Skeletal muscle tissue (tissue), 4 donors: Measurements from ENCODE around the gene UBA1. TPM values are rescaled to one million over a fixed set of nuclear protein-coding genes. Genes with fewer than 3 reads are reported as not detected.
"Not testable (repeated sequence)": the region's sequence is repeated elsewhere in the genome, so short reads cannot be mapped to it uniquely, and the experiment has no call there.

Source experiments
- H3K27ac ChIP-seq: one replicate; pipeline ENCODE4 v1.7.0; 2013; ENCODE audit warnings: mild to moderate bottlenecking, low read depth, low read length, inconsistent platforms
- H3K27me3 ChIP-seq, 3 donors: one replicate each; pipeline ENCODE4 v1.7.0; 2013; ENCODE audit warnings: low read length in 3 of 3; ENCODE audit not compliant: control insufficient read depth in 3 of 3, insufficient read depth in 3 of 3
- H3K36me3 ChIP-seq, 3 donors: one replicate each; pipeline ENCODE4 v1.7.0; 2013; ENCODE audit warnings: low read length in 3 of 3; ENCODE audit not compliant: control insufficient read depth in 3 of 3, insufficient read depth in 3 of 3
- H3K4me1 ChIP-seq, 3 donors: one replicate each; pipeline ENCODE4 v1.7.0; 2013; ENCODE audit warnings: low read length in 3 of 3, mild to moderate bottlenecking in 3 of 3; ENCODE audit not compliant: control insufficient read depth in 3 of 3, insufficient read depth in 3 of 3
- H3K4me3 ChIP-seq, 3 donors: one replicate each; pipeline ENCODE4 v1.7.0; 2013; ENCODE audit warnings: low read length in 3 of 3
- H3K9ac ChIP-seq, 3 donors: one replicate each; pipeline ENCODE4 v1.7.0; 2013; ENCODE audit warnings: low read length in 3 of 3, mild to moderate bottlenecking in 3 of 3, moderate library complexity in 2 of 3, low read depth in 1 of 3
- H3K9me3 ChIP-seq, 3 donors: one replicate each; pipeline ENCODE4 v1.7.0; 2013; ENCODE audit warnings: low read length in 3 of 3; ENCODE audit not compliant: control insufficient read depth in 3 of 3
- total RNA-seq: library from RNA; depleted of rRNA; stranded (reverse); fragments of >200 nt; gene quantifications from one replicate; pipeline ENCODE4 v1.2.3, GENCODE V29; 2014
- donor health status: Osteomylitis.

The UBA1 gene
- total RNA-seq, 1 donor from 2014 or later = 57.4 TPM

DNA sequence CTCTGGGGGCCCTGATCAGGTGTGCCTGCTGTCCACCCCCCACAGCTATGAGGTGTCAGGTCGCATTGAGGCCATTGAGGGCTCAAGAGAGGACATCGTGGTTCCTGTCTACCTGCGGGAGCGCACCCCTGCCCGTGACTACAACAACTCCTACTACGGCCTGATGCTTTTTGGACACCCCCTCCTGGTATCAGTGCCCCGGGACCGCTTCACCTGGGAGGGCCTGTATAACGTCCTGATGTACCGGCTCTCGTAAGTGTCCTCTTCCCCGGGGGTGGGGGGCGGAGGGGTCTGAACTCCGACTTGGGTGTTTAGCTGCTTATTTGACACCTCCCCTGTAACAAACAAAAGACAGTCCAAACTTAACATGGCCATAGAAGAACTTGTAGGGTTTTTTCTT lies 49.7 kb downstream of the UBA1 start:
- Histone ChIP-seq H3K4me1 (no peaks in the 10 kb centered on the region), H3K27me3 (peaks cover 0 to 7% (median 0%) of the 10 kb centered on the region in 3 donors), H3K27ac (no peak overlapping the region), H3K9ac (no peak overlapping the region), H3K36me3 (peaks cover 42 to 53% (median 43%) of the 10 kb centered on the region in 3 donors), H3K4me3 (no peak overlapping the region), H3K9me3 (no peaks in the 10 kb centered on the region)

DNA sequence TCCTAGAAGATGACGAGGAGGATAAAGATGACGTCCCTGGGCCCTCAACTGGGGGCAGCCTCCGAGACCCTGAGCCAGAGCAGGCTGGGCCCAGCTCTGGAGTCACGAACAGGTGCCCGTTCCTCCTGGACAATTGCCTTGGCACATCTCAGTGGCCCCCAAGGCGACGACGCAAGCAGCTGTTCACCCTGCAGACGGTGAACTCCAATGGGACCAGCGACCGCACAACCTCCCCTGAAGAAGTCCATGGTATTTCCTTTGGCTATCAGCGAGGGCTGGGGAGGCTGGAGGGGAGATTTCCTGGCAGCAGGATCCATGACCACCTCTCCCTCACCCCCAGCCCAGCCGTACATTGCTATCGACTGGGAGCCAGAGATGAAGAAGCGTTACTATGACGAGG lies 51.0 kb downstream of the UBA1 start:
- Histone ChIP-seq H3K36me3 (peaks cover 40 to 52% (median 43%) of the 10 kb centered on the region in 3 donors), H3K9me3 (no peaks in the 10 kb centered on the region), H3K27me3 (peaks cover 0 to 7% (median 0%) of the 10 kb centered on the region in 3 donors), H3K9ac (no peak overlapping the region), H3K27ac (no peak overlapping the region), H3K4me3 (no peak overlapping the region), H3K4me1 (no peaks in the 10 kb centered on the region)

DNA sequence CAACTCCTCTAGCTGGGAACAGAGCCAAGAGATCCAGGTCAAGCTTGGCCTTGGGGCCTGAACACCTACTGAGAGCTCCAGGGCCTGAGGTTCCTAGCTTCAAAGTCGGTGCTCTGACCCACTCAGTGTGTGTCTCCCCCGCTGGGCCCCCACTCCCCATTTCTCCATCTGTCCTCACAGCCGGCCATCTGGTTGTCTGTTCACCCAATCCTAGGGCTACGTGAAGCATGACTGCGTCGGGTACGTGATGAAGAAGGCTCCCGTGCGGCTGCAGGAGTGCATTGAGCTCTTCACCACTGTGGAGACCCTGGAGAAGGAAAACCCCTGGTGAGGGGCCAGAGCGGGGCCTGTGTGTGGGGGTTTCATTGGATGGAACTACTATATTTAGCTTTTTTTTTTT lies 51.5 kb downstream of the UBA1 start:
- Histone ChIP-seq H3K27me3 (peaks cover 0 to 7% (median 0%) of the 10 kb centered on the region in 3 donors), H3K9me3 (no peaks in the 10 kb centered on the region), H3K9ac (no peak overlapping the region)

DNA sequence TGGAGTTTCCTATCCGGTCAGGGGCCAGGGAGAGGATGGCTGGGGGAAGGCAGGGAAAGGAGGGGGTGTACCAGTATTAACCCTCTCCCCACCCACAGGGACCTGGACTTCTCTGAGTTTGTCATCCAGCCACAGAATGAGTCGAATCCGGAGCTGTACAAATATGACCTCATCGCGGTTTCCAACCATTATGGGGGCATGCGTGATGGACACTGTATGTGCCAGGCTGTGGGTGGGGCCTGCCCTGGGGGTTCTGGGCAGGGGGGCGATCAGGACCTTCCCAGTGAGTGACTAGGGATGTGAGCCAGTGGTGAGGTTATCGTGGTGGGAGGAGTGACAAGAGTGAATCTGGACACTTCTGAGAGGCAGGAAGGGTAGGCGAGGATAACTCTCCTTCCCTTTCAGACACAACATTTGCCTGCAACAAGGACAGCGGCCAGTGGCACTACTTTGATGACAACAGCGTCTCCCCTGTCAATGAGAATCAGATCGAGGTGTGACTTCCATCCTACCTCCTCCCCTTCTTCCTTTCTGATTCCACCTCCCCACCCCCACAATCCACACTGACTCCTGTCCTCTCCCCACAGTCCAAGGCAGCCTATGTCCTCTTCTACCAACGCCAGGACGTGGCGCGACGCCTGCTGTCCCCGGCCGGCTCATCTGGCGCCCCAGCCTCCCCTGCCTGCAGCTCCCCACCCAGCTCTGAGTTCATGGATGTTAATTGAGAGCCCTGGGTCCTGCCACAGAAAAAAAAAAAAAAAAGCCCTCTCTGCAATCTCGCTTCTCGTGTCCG lies 53.8 kb downstream of the UBA1 start:
- H3K36me3 ChIP-seq = peaks cover 22 to 26% (median 22%) of the 10 kb centered on the region in 3 donors
- no peak overlapping the region for H3K9ac ChIP-seq
- no peaks in the 10 kb centered on the region for H3K9me3 ChIP-seq
- no peaks in the 10 kb centered on the region for H3K4me1 ChIP-seq
- peaks cover 0 to 7% (median 0%) of the 10 kb centered on the region in 3 donors for H3K27me3 ChIP-seq
- H3K4me3 ChIP-seq = no peak overlapping the region
- H3K27ac ChIP-seq = no peak overlapping the region

More for the DNA sequence above, 51.5 kb downstream of the UBA1 start:
- Histone ChIP-seq H3K36me3 (peaks cover 39 to 48% (median 43%) of the 10 kb centered on the region in 3 donors), H3K4me3 (no peak overlapping the region), H3K4me1 (no peaks in the 10 kb centered on the region), H3K27ac (no peak overlapping the region)

DNA sequence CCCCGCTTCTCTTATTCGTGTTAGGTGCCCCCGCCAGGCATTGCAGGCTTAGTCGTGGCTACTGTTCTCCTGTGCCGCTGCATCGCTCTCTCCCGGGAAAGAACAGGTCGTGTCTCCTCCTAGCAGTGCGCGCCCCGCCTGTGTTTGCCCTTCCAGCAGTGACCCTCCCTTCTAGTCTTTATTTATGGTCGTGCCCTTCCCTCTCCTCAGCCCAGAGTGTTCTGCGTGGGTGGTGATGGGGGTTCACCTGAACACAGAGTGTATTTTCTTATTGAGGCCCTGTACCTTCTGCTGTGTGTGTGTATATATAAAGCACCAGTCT lies 54.3 kb downstream of the UBA1 start:
- Histone ChIP-seq H3K36me3 (peaks cover 18 to 22% (median 20%) of the 10 kb centered on the region in 3 donors), H3K27ac (no peak overlapping the region), H3K27me3 (peaks cover 0 to 7% (median 0%) of the 10 kb centered on the region in 3 donors)

DNA sequence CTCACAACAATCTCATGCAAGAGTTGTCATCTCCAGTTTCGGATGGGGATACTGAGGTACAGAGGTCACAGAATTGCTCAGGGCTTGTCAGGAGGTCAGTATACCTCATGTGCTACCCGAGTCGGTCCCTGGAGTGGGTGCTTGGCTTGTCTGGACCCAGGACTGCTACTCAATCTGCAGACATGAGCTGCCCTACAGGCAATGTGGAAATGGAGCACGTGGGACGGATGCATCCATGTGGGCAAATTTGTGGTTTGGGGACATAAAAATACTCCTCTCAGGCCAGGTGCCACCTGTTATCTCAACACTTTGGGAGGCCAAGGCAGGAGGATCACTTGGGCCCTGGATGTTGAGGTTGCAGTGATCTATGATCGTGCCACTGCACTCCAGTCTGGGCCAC lies 54.9 kb downstream of the UBA1 start:
- Histone ChIP-seq H3K4me3 (no peak overlapping the region), H3K9me3 (no peaks in the 10 kb centered on the region), H3K27ac (no peak overlapping the region), H3K4me1 (no peaks in the 10 kb centered on the region), H3K36me3 (peaks cover 15 to 22% (median 17%) of the 10 kb centered on the region in 3 donors), H3K27me3 (peaks cover 0 to 7% (median 0%) of the 10 kb centered on the region in 3 donors), H3K9ac (no peak overlapping the region)

More for the DNA sequence above, 54.3 kb downstream of the UBA1 start:
- no peaks in the 10 kb centered on the region for H3K4me1 ChIP-seq
- H3K4me3 ChIP-seq = no peak overlapping the region
- no peak overlapping the region for H3K9ac ChIP-seq
- no peaks in the 10 kb centered on the region for H3K9me3 ChIP-seq

DNA sequence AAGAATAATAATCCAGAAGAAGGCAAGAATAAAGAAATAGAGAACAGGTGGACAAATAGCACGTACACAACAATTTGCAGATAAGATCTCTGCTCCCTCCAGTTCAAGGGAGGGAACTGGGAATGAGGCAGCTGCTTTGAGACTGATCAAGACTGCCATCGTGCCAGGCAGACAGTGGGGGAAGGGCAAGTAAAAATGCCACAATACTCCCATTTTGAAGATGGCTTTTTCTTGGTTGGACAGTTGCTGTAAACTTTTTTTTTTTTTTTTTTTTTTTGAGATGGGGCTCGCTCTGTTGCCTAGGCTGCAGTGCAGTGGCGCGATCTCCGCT lies 56.4 kb downstream of the UBA1 start:
- H3K9ac ChIP-seq = no peak overlapping the region
- no peaks in the 10 kb centered on the region for H3K9me3 ChIP-seq
- no peak overlapping the region for H3K4me3 ChIP-seq
- no peak overlapping the region for H3K27ac ChIP-seq
- H3K4me1 ChIP-seq = no peaks in the 10 kb centered on the region
- peaks cover 8 to 12% (median 8%) of the 10 kb centered on the region in 3 donors for H3K36me3 ChIP-seq
- H3K27me3 ChIP-seq = peaks cover 0 to 2% (median 0%) of the 10 kb centered on the region in 3 donors

DNA sequence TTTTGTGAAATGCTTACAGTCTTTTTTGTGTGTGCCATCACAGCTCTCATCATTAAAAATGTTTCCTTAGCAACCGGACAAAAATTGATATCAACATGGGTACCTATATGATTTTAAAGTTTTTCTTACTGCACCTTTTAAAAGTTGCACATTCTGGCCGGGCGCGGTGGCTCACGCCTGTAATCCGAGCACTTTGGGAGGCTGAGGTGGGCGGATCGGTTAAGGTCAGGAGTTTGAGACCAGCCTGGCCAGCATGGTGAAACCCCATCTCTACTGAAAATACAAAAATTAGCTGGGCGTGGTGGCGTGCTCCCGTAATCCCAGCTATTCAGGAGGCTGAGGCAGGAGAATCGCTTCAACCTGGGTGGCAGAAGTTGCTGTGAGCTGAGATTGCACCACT lies 64.0 kb downstream of the UBA1 start:
- not testable (repeated sequence) for H3K9me3 ChIP-seq, H3K4me1 ChIP-seq, H3K4me3 ChIP-seq, H3K27ac ChIP-seq, H3K9ac ChIP-seq, H3K36me3 ChIP-seq, H3K27me3 ChIP-seq

Other genes starting within 250 kb of the UBA1 start
- gene RGN, start 115.4 kb upstream of the UBA1 start, total RNA-seq = 3.1 TPM
- 75.2 TPM for gene NDUFB11, start 49.1 kb upstream of the UBA1 start, total RNA-seq
- 30.8 TPM for gene RBM10, start 48.6 kb upstream of the UBA1 start, total RNA-seq
- 38.6 TPM for gene CDK16, start 24.9 kb downstream of the UBA1 start, total RNA-seq
- 61.1 TPM for gene USP11, start 39.2 kb downstream of the UBA1 start, total RNA-seq
- 0.52 TPM for gene ZNF157, start 176.7 kb downstream of the UBA1 start, total RNA-seq